H9 (cell line): ENCODE measurements around the gene USP46. TPM values are rescaled to one million over a fixed set of nuclear protein-coding genes. Genes with fewer than 3 reads are reported as not detected.

Experiments
- DNase-seq: peaks from one replicate; pipeline ENCODE4 v3.0.0-alpha.2; 2017
- H2AFZ ChIP-seq: one replicate; pipeline ENCODE4 v1.6.1; 2013; ENCODE audit warnings: mild to moderate bottlenecking, low read length, control low read depth, moderate library complexity
- H2AK5ac ChIP-seq: 2 replicates; pipeline ENCODE4 v1.6.1; 2013; ENCODE audit warnings: low read length, control low read depth, mixed read lengths; ENCODE audit not compliant: insufficient read length
- H2BK120ac ChIP-seq: one replicate; pipeline ENCODE4 v1.6.1; 2013; ENCODE audit warnings: low read depth, mild to moderate bottlenecking, low read length, control low read depth, inconsistent platforms; ENCODE audit not compliant: poor library complexity, severe bottlenecking
- H2BK12ac ChIP-seq: 2 replicates; pipeline ENCODE4 v1.6.1; 2013; ENCODE audit warnings: low read length, control low read depth, mixed read lengths, low read depth; ENCODE audit not compliant: insufficient read length
- H2BK15ac ChIP-seq: 2 replicates; pipeline ENCODE4 v1.6.1; 2013; ENCODE audit warnings: low read depth, low read length, control low read depth
- H2BK20ac ChIP-seq: one replicate; pipeline ENCODE4 v1.6.1; 2013; ENCODE audit warnings: low read depth, mild to moderate bottlenecking, low read length, control low read depth, inconsistent platforms; ENCODE audit not compliant: poor library complexity, severe bottlenecking
- H2BK5ac ChIP-seq: 2 replicates; pipeline ENCODE4 v1.6.1; 2013; ENCODE audit warnings: low read length, control low read depth, mixed read lengths; ENCODE audit not compliant: insufficient read length
- H3K14ac ChIP-seq: 2 replicates; pipeline ENCODE4 v1.6.1; 2013; ENCODE audit warnings: low read length, control low read depth; ENCODE audit not compliant: insufficient read depth
- H3K18ac ChIP-seq: 2 replicates; pipeline ENCODE4 v1.6.1; 2013; ENCODE audit warnings: low read depth, mild to moderate bottlenecking, mixed read lengths, low read length, control low read depth; ENCODE audit not compliant: insufficient read length
- H3K23ac ChIP-seq: 2 replicates; pipeline ENCODE4 v1.6.1; 2013; ENCODE audit warnings: low read length, control low read depth, mixed read lengths, low read depth; ENCODE audit not compliant: insufficient read length
- H3K23me2 ChIP-seq: 2 replicates; pipeline ENCODE4 v1.6.1; 2013; ENCODE audit warnings: low read depth, mild to moderate bottlenecking, mixed read lengths, low read length, control low read depth; ENCODE audit not compliant: insufficient read length, poor library complexity, severe bottlenecking
- H3K27ac ChIP-seq: 2 replicates; pipeline ENCODE4 v1.5.1; 2013; ENCODE audit warnings: low read length, control low read depth, mixed read lengths, low read depth; ENCODE audit not compliant: insufficient read length
- H3K27me3 ChIP-seq: 2 replicates; pipeline ENCODE4 v1.6.1; 2013; ENCODE audit warnings: low read length, control low read depth, inconsistent platforms; ENCODE audit not compliant: insufficient read depth
- H3K4ac ChIP-seq: 2 replicates; pipeline ENCODE4 v1.6.1; 2013; ENCODE audit warnings: low read depth, mild to moderate bottlenecking, control low read depth, inconsistent platforms, low read length, moderate library complexity
- H3K4me1 ChIP-seq: 2 replicates; pipeline ENCODE4 v1.6.1; 2013; ENCODE audit warnings: low read length, control low read depth, inconsistent platforms; ENCODE audit not compliant: insufficient read depth
- H3K4me2 ChIP-seq: 2 replicates; pipeline ENCODE4 v1.6.1; 2013; ENCODE audit warnings: low read length, control low read depth, mixed read lengths; ENCODE audit not compliant: insufficient read length, insufficient read depth
- H3K56ac ChIP-seq: 2 replicates; pipeline ENCODE4 v1.6.1; 2013; ENCODE audit warnings: low read depth, mild to moderate bottlenecking, mixed read lengths, low read length, control low read depth; ENCODE audit not compliant: insufficient read length
- H3K79me1 ChIP-seq: 2 replicates; pipeline ENCODE4 v1.6.1; 2013; ENCODE audit warnings: low read depth, mild to moderate bottlenecking, moderate library complexity, low read length, control low read depth, inconsistent platforms; ENCODE audit not compliant: insufficient read depth, poor library complexity, severe bottlenecking
- H3K79me2 ChIP-seq: 2 replicates; pipeline ENCODE4 v1.6.1; 2013; ENCODE audit warnings: low read length, control low read depth, inconsistent platforms; ENCODE audit not compliant: insufficient read depth
- H3K9ac ChIP-seq: 2 replicates; pipeline ENCODE4 v1.6.1; 2013; ENCODE audit warnings: low read length, control low read depth, mixed read lengths; ENCODE audit not compliant: insufficient read length; ENCODE audit errors: extremely low read depth
- H3K9me3 ChIP-seq: one replicate; pipeline ENCODE4 v1.6.1; 2013; ENCODE audit warnings: low read depth, low read length, inconsistent platforms; ENCODE audit not compliant: control insufficient read depth
- H3T11ph ChIP-seq: one replicate; pipeline ENCODE4 v1.6.1; 2013; ENCODE audit warnings: mild to moderate bottlenecking, low read length, control low read depth, inconsistent platforms
- H4K20me1 ChIP-seq: one replicate; pipeline ENCODE4 v1.6.1; 2013; ENCODE audit not compliant: control insufficient read depth, insufficient read length, insufficient read depth
- H4K5ac ChIP-seq: 2 replicates; pipeline ENCODE4 v1.6.1; 2013; ENCODE audit warnings: low read depth, mild to moderate bottlenecking, mixed read lengths, low read length, control low read depth; ENCODE audit not compliant: insufficient read length
- H4K8ac ChIP-seq: replicated peaks from 2 replicates; pipeline ENCODE4 v1.6.1; 2013; ENCODE audit warnings: low read length, control low read depth, mixed read lengths, low read depth; ENCODE audit not compliant: insufficient read length
- H4K91ac ChIP-seq: 2 replicates; pipeline ENCODE4 v1.6.1; 2013; ENCODE audit warnings: low read depth, mild to moderate bottlenecking, moderate library complexity, mixed read lengths, low read length, control low read depth; ENCODE audit not compliant: insufficient read length
- H3K27ac Mint-ChIP-seq, 3 experiments: 2 replicates in 2 of 3; 3 replicates in 1 of 3; pipeline ENCODE4 v1.8.0; 2020 to 2021; ENCODE audit warnings: mixed read lengths in 3 of 3, mild to moderate bottlenecking in 1 of 3, moderate library complexity in 1 of 3
- H3K27me3 Mint-ChIP-seq: 2 replicates; pipeline ENCODE4 v1.8.0; 2021; ENCODE audit warnings: low read depth, mild to moderate bottlenecking, moderate library complexity, mixed read lengths
- H3K36me3 Mint-ChIP-seq, 3 experiments: 2 replicates in 2 of 3; 3 replicates in 1 of 3; pipeline ENCODE4 v1.8.0; 2020 to 2021; ENCODE audit warnings: low read depth in 3 of 3, mixed read lengths in 3 of 3; ENCODE audit not compliant: insufficient read depth in 1 of 3
- H3K4me1 Mint-ChIP-seq, 2 experiments: 2 replicates each; pipeline ENCODE4 v1.8.0; 2020; ENCODE audit warnings: mixed read lengths in 2 of 2
- H3K4me3 Mint-ChIP-seq, 2 experiments: 2 replicates in 1 of 2; 3 replicates in 1 of 2; pipeline ENCODE4 v1.8.0; 2020 to 2021; ENCODE audit warnings: mild to moderate bottlenecking in 2 of 2, mixed read lengths in 2 of 2, moderate library complexity in 1 of 2
- H3K9me3 Mint-ChIP-seq, 2 experiments: 2 replicates in 1 of 2; 3 replicates in 1 of 2; pipeline ENCODE4 v1.8.0; 2020; ENCODE audit warnings: mild to moderate bottlenecking in 2 of 2, mixed read lengths in 2 of 2, moderate library complexity in 1 of 2
- WGBS: extraction: QIAGEN DNeasy Blood & Tissue Kit; methylation state at CpG from one replicate; pipeline ENCODE4 v1.1.7; 2013; ENCODE audit warnings: missing lambda C conversion rate, low lambda C conversion rate, mixed read lengths; ENCODE audit not compliant: insufficient read length; ENCODE audit errors: extremely low coverage; 5-methylcytosine and 5-hydroxymethylcytosine counted together
- total RNA-seq: library from RNA; stranded (reverse); gene quantifications from 2 replicates; pipeline ENCODE4 v1.2.1, GENCODE V29; 2021
- TF ChIP-seq, protein P1 (sequence below): fragments of 200-600 bp; sonication (generic); conservative IDR thresholded peaks from 3 replicates; pipeline ENCODE4 v1.8.0; 2021; ENCODE audit warnings: antibody characterized with exemption, mild to moderate bottlenecking

Gene USP46
- total RNA-seq, 1 experiment from 2014 or later: 59.8 TPM

DNA sequence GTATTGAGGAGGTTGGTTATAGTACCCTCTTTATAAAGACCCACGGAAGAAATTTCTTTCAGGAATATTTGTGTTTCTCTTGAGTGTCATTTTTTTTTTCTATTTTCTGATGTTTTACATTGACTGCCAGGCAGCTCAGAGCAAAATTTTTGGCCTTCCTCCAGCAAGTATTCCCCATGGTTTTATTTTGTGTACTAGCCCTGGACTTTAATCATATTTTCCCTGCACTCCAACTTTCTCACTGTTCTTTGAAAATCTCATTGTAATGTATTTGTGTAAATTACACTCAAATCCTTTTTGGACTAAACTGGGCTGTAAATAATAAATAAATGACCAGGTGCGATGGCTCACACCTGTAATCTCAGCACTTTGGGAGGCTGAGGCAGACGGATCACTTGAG is 45.6 kb upstream of the USP46 start:
- Mint-ChIP-seq H3K4me1 (peaks cover 15 to 20% of the 10 kb centered on the region in 2 experiments), H3K4me3 (no peak overlapping the region), H3K36me3 (no peaks in the 10 kb centered on the region), H3K27me3 (no peaks in the 10 kb centered on the region), H3K27ac (no peak overlapping the region), H3K9me3 (no peaks in the 10 kb centered on the region)
- no peak overlapping the region for H3K27ac ChIP-seq
- H4K91ac ChIP-seq: no peak overlapping the region
- no peak overlapping the region for H4K8ac ChIP-seq
- H2AK5ac ChIP-seq: no peak overlapping the region
- H4K5ac ChIP-seq: no peak overlapping the region
- H2BK5ac ChIP-seq: no peak overlapping the region
- no peaks in the 10 kb centered on the region for H3K4me1 ChIP-seq
- H3K79me1 ChIP-seq: no peaks in the 10 kb centered on the region
- no peak overlapping the region for H2BK15ac ChIP-seq
- no peak overlapping the region for H2BK12ac ChIP-seq
- no peaks in the 10 kb centered on the region for H3K79me2 ChIP-seq
- H3K4me2 ChIP-seq: no peak overlapping the region
- no CpG with 5 or more reads among the region's 3 CpGs for WGBS
- H3K4ac ChIP-seq: no peak overlapping the region
- H3K18ac ChIP-seq: no peak overlapping the region
- H3K9me3 ChIP-seq: no peaks in the 10 kb centered on the region
- H3T11ph ChIP-seq: no peak overlapping the region
- DNase-seq: no peak
- H3K9ac ChIP-seq: no peak overlapping the region
- no peaks in the 10 kb centered on the region for H3K27me3 ChIP-seq
- H4K20me1 ChIP-seq: no peaks in the 10 kb centered on the region
- no peak overlapping the region for H2AFZ ChIP-seq
- H2BK20ac ChIP-seq: no peak overlapping the region
- no peak overlapping the region for H3K14ac ChIP-seq
- no peak overlapping the region for H2BK120ac ChIP-seq
- H3K23me2 ChIP-seq: no peaks in the 10 kb centered on the region
- TF ChIP-seq, protein P1, sequence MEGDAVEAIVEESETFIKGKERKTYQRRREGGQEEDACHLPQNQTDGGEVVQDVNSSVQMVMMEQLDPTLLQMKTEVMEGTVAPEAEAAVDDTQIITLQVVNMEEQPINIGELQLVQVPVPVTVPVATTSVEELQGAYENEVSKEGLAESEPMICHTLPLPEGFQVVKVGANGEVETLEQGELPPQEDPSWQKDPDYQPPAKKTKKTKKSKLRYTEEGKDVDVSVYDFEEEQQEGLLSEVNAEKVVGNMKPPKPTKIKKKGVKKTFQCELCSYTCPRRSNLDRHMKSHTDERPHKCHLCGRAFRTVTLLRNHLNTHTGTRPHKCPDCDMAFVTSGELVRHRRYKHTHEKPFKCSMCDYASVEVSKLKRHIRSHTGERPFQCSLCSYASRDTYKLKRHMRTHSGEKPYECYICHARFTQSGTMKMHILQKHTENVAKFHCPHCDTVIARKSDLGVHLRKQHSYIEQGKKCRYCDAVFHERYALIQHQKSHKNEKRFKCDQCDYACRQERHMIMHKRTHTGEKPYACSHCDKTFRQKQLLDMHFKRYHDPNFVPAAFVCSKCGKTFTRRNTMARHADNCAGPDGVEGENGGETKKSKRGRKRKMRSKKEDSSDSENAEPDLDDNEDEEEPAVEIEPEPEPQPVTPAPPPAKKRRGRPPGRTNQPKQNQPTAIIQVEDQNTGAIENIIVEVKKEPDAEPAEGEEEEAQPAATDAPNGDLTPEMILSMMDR: no peak
- no peak overlapping the region for H3K56ac ChIP-seq
- H3K23ac ChIP-seq: no peak overlapping the region
